ENCODE measurements around the gene CSNK2B. TPM values are rescaled to one million over a fixed set of nuclear protein-coding genes. Genes with fewer than 3 reads are reported as not detected.
A peak's percentile ranks its signal among the peaks of the same experiment; 100 is the strongest.

CSNK2B gene
- total and polyA plus RNA-seq, 9 of the 15 experiments (the other 6 are each of a cell fraction or from before 2014, with no cell fraction given), result 120 to 1,126 (median 529) TPM

GRCh38 chr6:31651602-31652191, 14.2 kb upstream of the CSNK2B start (continued):
- TF ChIP-seq KLF13 (tag; IDR thresholded peaks at IDR 0.05; ENCODE audit: borderline replicate concordance, low read depth), result peak; percentile 92
- no peak; the same call in 1 of the 2 replicates for TF ChIP-seq DPF2 (IDR thresholded peaks at IDR 0.05)
- TF ChIP-seq ZNF263 (CRISPR knock-in tag; IDR thresholded peaks at IDR 0.05; ENCODE audit: borderline replicate concordance), result peak; percentile 26; the same call in 1 of the 2 replicates
- TF ChIP-seq SUPT5H (IDR thresholded peaks at IDR 0.05), result no peak
- peak; percentile 66; the same call in 1 of the 2 replicates for TF ChIP-seq ZFP91 (CRISPR knock-in tag; IDR thresholded peaks at IDR 0.05)
- no peak for TF ChIP-seq ZNF121 (CRISPR knock-in tag; conservative IDR thresholded peaks at IDR 0.05)
- TF ChIP-seq NFE2L1 (tag; IDR thresholded peaks at IDR 0.05; ENCODE audit: borderline replicate concordance, low read depth), result no peak
- no peak for TF ChIP-seq FOXM1 (IDR thresholded peaks at IDR 0.05; ENCODE audit: low read depth)
- TF ChIP-seq FOXM1 (CRISPR knock-in tag; IDR thresholded peaks at IDR 0.05; ENCODE audit: low read depth), result no peak
- TF ChIP-seq CCNT2 (IDR thresholded peaks at IDR 0.05; ENCODE audit: borderline replicate concordance, extremely low read depth, insufficient read length, low read depth, low read length), result no peak
- TF ChIP-seq NBN (IDR thresholded peaks at IDR 0.05; ENCODE audit: low read depth), result no peak
- TF ChIP-seq ZBTB2 (IDR thresholded peaks at IDR 0.05), result no peak
- peak; percentile 82 for TF ChIP-seq MITF (IDR thresholded peaks at IDR 0.05)
- TF ChIP-seq ZBTB9 (CRISPR knock-in tag; IDR thresholded peaks at IDR 0.05), result no peak
- no peak for TF ChIP-seq ZNF655 (CRISPR knock-in tag; IDR thresholded peaks at IDR 0.05)
- TF ChIP-seq RAD51 (IDR thresholded peaks at IDR 0.05; ENCODE audit: borderline replicate concordance, low read depth), result no peak; the same call in 1 of the 2 replicates
- TF ChIP-seq PBX2 (CRISPR knock-in tag; IDR thresholded peaks at IDR 0.05; ENCODE audit: low read depth), result no peak
- peak; percentile 94 for TF ChIP-seq PBX2 (tag; conservative IDR thresholded peaks at IDR 0.05; ENCODE audit: low read depth)
